Mammary epithelial cell (primary cell): Measurements from ENCODE around the gene PRKN.

ENCODE experiments used
- EZH2 ChIP-seq: IDR thresholded peaks from 2 replicates; pipeline ENCODE4 v1.6.1; 2012; ENCODE audit warnings: low read length, inconsistent platforms, borderline replicate concordance
- TF ChIP-seq, protein P1 (sequence below), 2 donors: IDR thresholded peaks in 1 of 2; conservative IDR thresholded peaks in 1 of 2; 2 replicates each; pipeline ENCODE4 v1.5.1; 2011 to 2012; ENCODE audit warnings: inconsistent platforms in 2 of 2, low read length in 2 of 2, mild to moderate bottlenecking in 2 of 2, control low read depth in 1 of 2, low read depth in 1 of 2; ENCODE audit not compliant: insufficient read depth in 1 of 2; ENCODE audit errors: extremely low read depth in 1 of 2

- TF ChIP-seq, protein P1, sequence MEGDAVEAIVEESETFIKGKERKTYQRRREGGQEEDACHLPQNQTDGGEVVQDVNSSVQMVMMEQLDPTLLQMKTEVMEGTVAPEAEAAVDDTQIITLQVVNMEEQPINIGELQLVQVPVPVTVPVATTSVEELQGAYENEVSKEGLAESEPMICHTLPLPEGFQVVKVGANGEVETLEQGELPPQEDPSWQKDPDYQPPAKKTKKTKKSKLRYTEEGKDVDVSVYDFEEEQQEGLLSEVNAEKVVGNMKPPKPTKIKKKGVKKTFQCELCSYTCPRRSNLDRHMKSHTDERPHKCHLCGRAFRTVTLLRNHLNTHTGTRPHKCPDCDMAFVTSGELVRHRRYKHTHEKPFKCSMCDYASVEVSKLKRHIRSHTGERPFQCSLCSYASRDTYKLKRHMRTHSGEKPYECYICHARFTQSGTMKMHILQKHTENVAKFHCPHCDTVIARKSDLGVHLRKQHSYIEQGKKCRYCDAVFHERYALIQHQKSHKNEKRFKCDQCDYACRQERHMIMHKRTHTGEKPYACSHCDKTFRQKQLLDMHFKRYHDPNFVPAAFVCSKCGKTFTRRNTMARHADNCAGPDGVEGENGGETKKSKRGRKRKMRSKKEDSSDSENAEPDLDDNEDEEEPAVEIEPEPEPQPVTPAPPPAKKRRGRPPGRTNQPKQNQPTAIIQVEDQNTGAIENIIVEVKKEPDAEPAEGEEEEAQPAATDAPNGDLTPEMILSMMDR (conservative IDR thresholded peaks at IDR 0.05 in 1 of 2, IDR thresholded peaks at IDR 0.05 in 1 of 2; ENCODE audit: extremely low read depth in 1 of 2, insufficient read depth in 1 of 2, low read depth in 1 of 2, low read length in 2 of 2) = no peak
- no peak for TF ChIP-seq EZH2
These were observed 88.5 kb downstream of the PRKN start for GRCh38 chr6:162638931-162639574.
